ENCODE measurements around the gene C6orf89. TPM values are rescaled to one million over a fixed set of nuclear protein-coding genes. Genes with fewer than 3 reads are reported as not detected.

C6orf89 gene
- total RNA-seq, 1 experiment from 2014 or later = 61.1 TPM

DNA sequence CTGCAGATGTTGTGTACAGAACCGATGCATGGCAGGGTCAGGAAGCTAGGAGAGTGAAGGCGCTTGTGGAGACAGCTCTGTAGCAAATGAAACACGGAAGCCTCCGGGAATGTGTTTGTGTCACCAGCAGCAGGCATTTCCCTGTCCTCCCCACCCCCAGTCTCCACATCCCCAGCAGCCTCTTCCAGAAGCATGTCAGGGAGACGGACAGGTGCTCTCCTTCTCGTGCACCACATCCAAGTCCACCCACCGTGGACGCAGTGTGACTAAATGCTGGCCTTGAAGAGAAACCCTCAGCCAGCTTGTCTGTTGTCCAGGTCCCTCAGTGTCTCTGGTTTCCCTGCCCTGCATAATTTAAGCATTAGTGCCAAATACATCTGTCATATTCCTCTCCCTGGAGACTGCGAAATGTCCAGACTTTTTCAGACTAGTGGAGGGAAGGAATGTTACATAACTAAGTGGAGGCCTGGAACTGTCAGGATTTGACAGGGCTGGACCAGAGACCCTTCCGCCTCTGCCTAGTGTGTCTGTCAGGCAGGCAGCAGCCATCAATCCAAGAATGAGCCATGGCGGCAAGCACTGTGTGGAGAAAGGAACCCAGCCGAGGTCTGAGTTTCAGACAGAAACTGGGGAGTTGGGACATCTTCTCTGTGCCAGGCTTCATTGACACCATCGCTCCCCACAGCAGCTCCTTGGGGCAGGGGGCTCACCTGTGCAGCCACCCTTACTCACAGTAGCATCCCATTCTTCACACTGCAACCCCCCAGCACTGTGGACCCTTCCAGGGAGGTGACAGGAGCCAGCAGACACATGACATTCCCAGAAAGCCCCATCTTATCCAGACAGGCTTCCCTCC, 42.2 kb downstream of the C6orf89 start:
- Mint-ChIP-seq H3K27ac (ENCODE audit: unreplicated experiment) (no peak overlapping the region), H3K4me1 (ENCODE audit: low read depth, unreplicated experiment) (peaks cover 19% of the 10 kb centered on the region), H3K36me3 (ENCODE audit: insufficient read depth, unreplicated experiment) (peaks cover 8% of the 10 kb centered on the region), H3K4me3 (ENCODE audit: low read depth, unreplicated experiment) (no peak overlapping the region), H3K9me3 (ENCODE audit: low read depth, unreplicated experiment) (no peaks in the 10 kb centered on the region), H3K27me3 (ENCODE audit: unreplicated experiment) (no peaks in the 10 kb centered on the region)
- TF ChIP-seq, protein P1, sequence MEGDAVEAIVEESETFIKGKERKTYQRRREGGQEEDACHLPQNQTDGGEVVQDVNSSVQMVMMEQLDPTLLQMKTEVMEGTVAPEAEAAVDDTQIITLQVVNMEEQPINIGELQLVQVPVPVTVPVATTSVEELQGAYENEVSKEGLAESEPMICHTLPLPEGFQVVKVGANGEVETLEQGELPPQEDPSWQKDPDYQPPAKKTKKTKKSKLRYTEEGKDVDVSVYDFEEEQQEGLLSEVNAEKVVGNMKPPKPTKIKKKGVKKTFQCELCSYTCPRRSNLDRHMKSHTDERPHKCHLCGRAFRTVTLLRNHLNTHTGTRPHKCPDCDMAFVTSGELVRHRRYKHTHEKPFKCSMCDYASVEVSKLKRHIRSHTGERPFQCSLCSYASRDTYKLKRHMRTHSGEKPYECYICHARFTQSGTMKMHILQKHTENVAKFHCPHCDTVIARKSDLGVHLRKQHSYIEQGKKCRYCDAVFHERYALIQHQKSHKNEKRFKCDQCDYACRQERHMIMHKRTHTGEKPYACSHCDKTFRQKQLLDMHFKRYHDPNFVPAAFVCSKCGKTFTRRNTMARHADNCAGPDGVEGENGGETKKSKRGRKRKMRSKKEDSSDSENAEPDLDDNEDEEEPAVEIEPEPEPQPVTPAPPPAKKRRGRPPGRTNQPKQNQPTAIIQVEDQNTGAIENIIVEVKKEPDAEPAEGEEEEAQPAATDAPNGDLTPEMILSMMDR (IDR thresholded peaks at IDR 0.05; ENCODE audit: unreplicated experiment) = no peak
- intact Hi-C loops (cut with micrococcal nuclease; ENCODE audit: unreplicated experiment) = no loop called here
- BruUV-seq (replicated peaks) = no TSS peak
- no peak for DNase-seq
- CTCF ChIA-PET = interaction anchor here (0.6 to 1.5 kb wide), 2 partner anchors 13 to 1875 kb away, joined by 5 read pairs; no protein-coding TSS in a partner anchor

DNA sequence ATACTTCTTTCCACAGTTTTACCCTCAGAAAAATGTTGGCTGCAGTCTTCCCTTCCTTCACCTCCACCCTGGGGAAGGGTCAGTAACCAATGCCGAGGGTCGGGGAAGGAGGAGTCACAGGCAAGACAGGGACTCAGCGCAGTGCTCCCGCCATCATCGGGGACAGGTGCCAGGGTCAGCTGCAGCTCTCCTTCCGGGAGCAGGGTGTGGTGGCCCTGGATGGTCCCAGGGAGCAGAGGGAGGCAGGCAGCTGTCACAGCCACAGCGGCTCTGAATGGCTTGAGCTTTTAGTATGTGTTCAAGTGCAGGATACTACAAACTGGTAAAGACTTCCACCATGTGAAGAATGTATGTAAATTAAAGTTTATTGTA, 42.8 kb downstream of the C6orf89 start:
- TF ChIP-seq, protein P1 (IDR thresholded peaks at IDR 0.05; ENCODE audit: unreplicated experiment) = no peak
- Mint-ChIP-seq H3K4me3 (ENCODE audit: low read depth, unreplicated experiment) (no peak overlapping the region), H3K9me3 (ENCODE audit: low read depth, unreplicated experiment) (no peaks in the 10 kb centered on the region), H3K4me1 (ENCODE audit: low read depth, unreplicated experiment) (peaks cover 19% of the 10 kb centered on the region), H3K27ac (ENCODE audit: unreplicated experiment) (no peak overlapping the region), H3K27me3 (ENCODE audit: unreplicated experiment) (no peaks in the 10 kb centered on the region), H3K36me3 (ENCODE audit: insufficient read depth, unreplicated experiment) (peaks cover 8% of the 10 kb centered on the region)
- no peak for DNase-seq
- CTCF ChIA-PET = no interaction called here
- BruUV-seq (replicated peaks) = no TSS peak
- intact Hi-C loops (cut with micrococcal nuclease; ENCODE audit: unreplicated experiment) = no loop called here

DNA sequence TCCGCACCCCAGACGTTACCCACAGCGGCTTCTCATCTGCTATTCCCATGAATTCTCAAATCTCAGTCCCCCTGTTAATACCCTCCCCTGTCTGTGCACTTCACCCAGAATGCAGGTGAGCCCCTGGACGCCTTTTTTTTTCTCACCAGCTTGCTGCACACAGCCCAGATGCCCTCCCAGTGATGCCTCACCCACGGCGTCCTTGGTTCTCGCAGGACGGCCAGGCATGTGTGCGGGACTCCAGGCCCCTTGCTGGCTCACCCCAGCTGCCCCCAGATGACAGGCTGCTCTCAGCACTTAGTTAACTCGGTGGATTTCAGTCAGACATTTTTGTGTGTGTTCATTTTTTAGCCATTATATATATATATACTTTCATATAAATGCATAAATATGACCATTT, 43.4 kb downstream of the C6orf89 start:
- Mint-ChIP-seq H3K9me3 (ENCODE audit: low read depth, unreplicated experiment) (no peaks in the 10 kb centered on the region), H3K27me3 (ENCODE audit: unreplicated experiment) (no peaks in the 10 kb centered on the region), H3K27ac (ENCODE audit: unreplicated experiment) (no peak overlapping the region), H3K36me3 (ENCODE audit: insufficient read depth, unreplicated experiment) (peaks cover 8% of the 10 kb centered on the region), H3K4me1 (ENCODE audit: low read depth, unreplicated experiment) (peaks cover 19% of the 10 kb centered on the region), H3K4me3 (ENCODE audit: low read depth, unreplicated experiment) (no peak overlapping the region)
- no TSS peak for BruUV-seq (replicated peaks)
- CTCF ChIA-PET = no interaction called here
- TF ChIP-seq, protein P1 (IDR thresholded peaks at IDR 0.05; ENCODE audit: unreplicated experiment) = no peak
- intact Hi-C loops (cut with micrococcal nuclease; ENCODE audit: unreplicated experiment) = no loop called here
- no peak for DNase-seq

DNA sequence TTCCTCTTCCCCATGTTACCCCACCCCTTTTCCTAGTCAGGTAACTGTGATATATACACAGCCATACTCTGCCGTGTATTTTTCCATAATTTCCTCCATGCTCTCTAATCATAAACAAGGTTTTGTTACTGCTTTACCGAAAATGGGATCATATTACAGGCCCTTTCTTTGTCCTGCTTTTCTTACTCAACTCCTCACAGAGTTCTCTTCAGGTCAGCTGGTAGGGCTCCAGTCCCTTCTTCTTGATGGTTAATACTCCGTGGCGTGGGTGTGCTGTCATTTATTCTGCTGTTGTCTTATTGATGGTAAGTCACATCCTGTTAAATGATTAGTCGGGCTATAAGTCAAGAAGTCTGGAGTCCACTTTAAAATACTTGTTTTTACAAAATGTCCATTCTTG, 43.9 kb downstream of the C6orf89 start:
- no TSS peak for BruUV-seq (replicated peaks)
- CTCF ChIA-PET = no interaction called here
- no peaks in the 10 kb centered on the region for H3K9me3 Mint-ChIP-seq (ENCODE audit: low read depth, unreplicated experiment)
- intact Hi-C loops (cut with micrococcal nuclease; ENCODE audit: unreplicated experiment) = no loop called here
- no peak for DNase-seq
- peaks cover 8% of the 10 kb centered on the region for H3K36me3 Mint-ChIP-seq (ENCODE audit: insufficient read depth, unreplicated experiment)
- no peak overlapping the region for H3K4me3 Mint-ChIP-seq (ENCODE audit: low read depth, unreplicated experiment)
- TF ChIP-seq, protein P1 (IDR thresholded peaks at IDR 0.05; ENCODE audit: unreplicated experiment) = no peak
- H3K27ac Mint-ChIP-seq (ENCODE audit: unreplicated experiment) = no peak overlapping the region
- no peaks in the 10 kb centered on the region for H3K27me3 Mint-ChIP-seq (ENCODE audit: unreplicated experiment)
- H3K4me1 Mint-ChIP-seq (ENCODE audit: low read depth, unreplicated experiment) = peaks cover 19% of the 10 kb centered on the region
